Measurements from ENCODE around the gene SMYD3. TPM values are rescaled to one million over a fixed set of nuclear protein-coding genes. Genes with fewer than 3 reads are reported as not detected.
A peak's percentile ranks its signal among the peaks of the same experiment; 100 is the strongest.

Gene SMYD3
- total and polyA plus RNA-seq, 9 of the 15 experiments (the other 6 are each of a cell fraction or from before 2014, with no cell fraction given), result 128 to 440 (median 197) TPM

GRCh38 chr1:246176126-246177024 is 330.7 kb downstream of the SMYD3 start (continued):
- peak in 1 of 2 experiments; percentile 15; a peak in 2 of 4 replicates for TF ChIP-seq RAD21 (CRISPR knock-in tag; conservative IDR thresholded peaks at IDR 0.05 in 1 of 2, IDR thresholded peaks at IDR 0.05 in 1 of 2)
- peak; percentile 17; the same call in 1 of the 2 replicates for TF ChIP-seq ZFX (CRISPR knock-in tag; IDR thresholded peaks at IDR 0.05)
- TF ChIP-seq MAX (CRISPR knock-in tag; IDR thresholded peaks at IDR 0.05), result peak; percentile 32; the same call in 1 of the 2 replicates
- peak in 1 of 2 experiments; percentile 61; a peak in 1 of 4 replicates for TF ChIP-seq ZNF639 (CRISPR knock-in tag; conservative IDR thresholded peaks at IDR 0.05 in 1 of 2, IDR thresholded peaks at IDR 0.05 in 1 of 2)
- no peak for TF ChIP-seq NR3C1 (CRISPR knock-in tag; IDR thresholded peaks at IDR 0.05)
- no peak for TF ChIP-seq CHD1 (IDR thresholded peaks at IDR 0.05; ENCODE audit: low read length)
- no peak for TF ChIP-seq NR4A1 (CRISPR knock-in tag; IDR thresholded peaks at IDR 0.05)
- TF ChIP-seq NR4A1 (tag; IDR thresholded peaks at IDR 0.05), result 0 out of 2 replicates have a peak, but pooled peaks have one; percentile 56
- no peak for TF ChIP-seq CUX1 (CRISPR knock-in tag; IDR thresholded peaks at IDR 0.05)
- TF ChIP-seq NR2C2 (CRISPR knock-in tag; IDR thresholded peaks at IDR 0.05), result no peak
- TF ChIP-seq NR2C2 (tag; IDR thresholded peaks at IDR 0.05), result peak; percentile 70; the same call in 1 of the 2 replicates
- TF ChIP-seq ZNF696 (CRISPR knock-in tag; conservative IDR thresholded peaks at IDR 0.05), result no peak
- TF ChIP-seq MEIS2 (IDR thresholded peaks at IDR 0.05; ENCODE audit: partially characterized antibody), result no peak
- peak; percentile 13; the same call in 1 of the 2 replicates for TF ChIP-seq TCF3 (CRISPR knock-in tag; IDR thresholded peaks at IDR 0.05)
- no peak for TF ChIP-seq THAP12 (CRISPR knock-in tag; IDR thresholded peaks at IDR 0.05)

All from K562 (cell line).